Caco-2 (cell line): ENCODE results near the gene HDAC6. TPM values are rescaled to one million over a fixed set of nuclear protein-coding genes. Genes with fewer than 3 reads are reported as not detected.

Source experiments
- BruUV-seq: library from RNA; stranded (reverse); fragments of 400-500 nt; replicated peaks from 2 replicates; lab custom pipeline; 2021; lab: Mats Ljungman, UMichigan
- CTCF ChIA-PET: fragments of 300-600 bp; sonication (Branson Sonifier 250); formaldehyde crosslinking; loops from one replicate; lab custom pipeline; 2022; ENCODE audit warnings: antibody characterized with exemption; lab: Charles Lee
- POLR2A ChIA-PET: fragments of 300-600 bp; sonication (Branson Sonifier 250); formaldehyde crosslinking; loops from one replicate; lab custom pipeline; 2022; ENCODE audit warnings: antibody characterized with exemption; lab: Charles Lee
- DNase-seq, 2 experiments: peaks; one replicate each; pipeline versions ENCODE4 v3.0.0 to v3.0.0-alpha.2; 2020 to 2022
- H3K27me3 ChIP-seq: replicated peaks from 2 replicates; pipeline ENCODE4 v1.6.0; 2011; ENCODE audit warnings: low read length; ENCODE audit not compliant: control insufficient read depth, insufficient read depth
- H3K36me3 ChIP-seq: 2 replicates; pipeline ENCODE4 v1.5.1; 2011; ENCODE audit warnings: low read length; ENCODE audit not compliant: control insufficient read depth, insufficient read depth
- H3K4me1 ChIP-seq: fragments of 250-450 bp; sonication (Bioruptor Pico); 2 replicates; pipeline ENCODE4 v1.5.1; 2020; ENCODE audit warnings: mild to moderate bottlenecking
- H3K4me3 ChIP-seq: 2 replicates; pipeline ENCODE4 v1.5.1; 2011; ENCODE audit warnings: low read depth, mild to moderate bottlenecking, control low read depth, low read length
- H3K9me3 ChIP-seq: fragments of 250-450 bp; sonication (Bioruptor Pico); 2 replicates; pipeline ENCODE4 v1.5.1; 2020; ENCODE audit warnings: mild to moderate bottlenecking, moderate library complexity
- H3K27ac Mint-ChIP-seq: one replicate; pipeline ENCODE4 v1.8.0; 2022; ENCODE audit warnings: mixed read lengths; ENCODE audit not compliant: unreplicated experiment
- H3K27me3 Mint-ChIP-seq: one replicate; pipeline ENCODE4 v1.8.0; 2022; ENCODE audit warnings: mixed read lengths; ENCODE audit not compliant: insufficient read depth, unreplicated experiment
- H3K36me3 Mint-ChIP-seq: one replicate; pipeline ENCODE4 v1.8.0; 2022; ENCODE audit warnings: mild to moderate bottlenecking, mixed read lengths; ENCODE audit not compliant: insufficient read depth, unreplicated experiment
- H3K4me1 Mint-ChIP-seq: one replicate; pipeline ENCODE4 v1.8.0; 2022; ENCODE audit warnings: low read depth, mixed read lengths; ENCODE audit not compliant: unreplicated experiment
- H3K4me3 Mint-ChIP-seq: one replicate; pipeline ENCODE4 v1.8.0; 2022; ENCODE audit warnings: mild to moderate bottlenecking, moderate library complexity, mixed read lengths; ENCODE audit not compliant: unreplicated experiment
- H3K9me3 Mint-ChIP-seq: one replicate; pipeline ENCODE4 v1.8.0; 2022; ENCODE audit warnings: mixed read lengths; ENCODE audit not compliant: unreplicated experiment
- intact Hi-C: fragments of 100-400 bp; cut with micrococcal nuclease; formaldehyde crosslinking; loops from one replicate; pipeline ENCODE4 v1.10.0; 2022; ENCODE audit not compliant: unreplicated experiment
- total RNA-seq: library from RNA; stranded (reverse); gene quantifications from 2 replicates; pipeline ENCODE4 v1.2.3, GENCODE V29; 2022
- TF ChIP-seq, protein P1 (sequence below), 2 experiments: fragments of 200-600 bp in 1 of 2; IDR thresholded peaks; 1 replicate in 1 of 2; 2 replicates in 1 of 2; pipeline versions ENCODE4 v1.5.1 to v1.8.0; 2011 to 2022; ENCODE audit warnings: antibody characterized with exemption in 1 of 2, control low read depth in 1 of 2, inconsistent platforms in 1 of 2, low read depth in 1 of 2, low read length in 1 of 2, mild to moderate bottlenecking in 1 of 2, moderate library complexity in 1 of 2; ENCODE audit not compliant: insufficient read depth in 1 of 2, severe bottlenecking in 1 of 2, unreplicated experiment in 1 of 2

The HDAC6 gene
- total RNA-seq, 1 experiment from 2014 or later, result 110 TPM

DNA sequence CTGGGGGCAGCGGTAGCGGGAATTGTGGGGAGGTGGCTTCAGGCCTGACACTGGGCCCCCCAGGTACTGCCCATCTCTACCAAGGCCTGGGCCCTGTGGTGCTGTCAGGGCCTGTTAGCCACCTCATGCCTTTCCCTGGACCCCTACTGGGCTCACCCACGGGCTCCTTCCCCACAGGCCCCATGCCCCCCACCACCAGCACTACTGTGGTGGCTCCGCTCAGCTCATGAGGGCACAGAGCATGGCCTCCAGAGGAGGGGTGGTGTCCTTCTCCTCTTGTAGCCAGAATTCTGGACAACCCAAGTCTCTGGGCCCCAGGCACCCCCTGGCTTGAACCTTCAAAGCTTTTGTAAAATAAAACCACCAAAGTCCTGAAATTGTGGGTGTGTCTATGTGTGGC lies 7.9 kb upstream of the HDAC6 start:
- intact Hi-C loops, result no loop called here
- H3K27me3 ChIP-seq, result no peaks in the 10 kb centered on the region
- H3K36me3 ChIP-seq, result no peaks in the 10 kb centered on the region
- ChIA-PET CTCF (no interaction called here), POLR2A (no interaction called here)
- H3K27ac Mint-ChIP-seq, result peak overlapping the region; percentile 76
- H3K9me3 Mint-ChIP-seq, result no peaks in the 10 kb centered on the region
- peaks cover 12% of the 10 kb centered on the region for H3K4me1 Mint-ChIP-seq
- no peak for DNase-seq
- no peak overlapping the region for H3K4me3 Mint-ChIP-seq
- no peaks in the 10 kb centered on the region for H3K9me3 ChIP-seq
- H3K4me3 ChIP-seq, result no peak overlapping the region
- no TSS peak for BruUV-seq
- H3K27me3 Mint-ChIP-seq, result no peaks in the 10 kb centered on the region
- peaks cover 2% of the 10 kb centered on the region for H3K36me3 Mint-ChIP-seq
- H3K4me1 ChIP-seq, result peaks cover 18% of the 10 kb centered on the region
- TF ChIP-seq, protein P1, sequence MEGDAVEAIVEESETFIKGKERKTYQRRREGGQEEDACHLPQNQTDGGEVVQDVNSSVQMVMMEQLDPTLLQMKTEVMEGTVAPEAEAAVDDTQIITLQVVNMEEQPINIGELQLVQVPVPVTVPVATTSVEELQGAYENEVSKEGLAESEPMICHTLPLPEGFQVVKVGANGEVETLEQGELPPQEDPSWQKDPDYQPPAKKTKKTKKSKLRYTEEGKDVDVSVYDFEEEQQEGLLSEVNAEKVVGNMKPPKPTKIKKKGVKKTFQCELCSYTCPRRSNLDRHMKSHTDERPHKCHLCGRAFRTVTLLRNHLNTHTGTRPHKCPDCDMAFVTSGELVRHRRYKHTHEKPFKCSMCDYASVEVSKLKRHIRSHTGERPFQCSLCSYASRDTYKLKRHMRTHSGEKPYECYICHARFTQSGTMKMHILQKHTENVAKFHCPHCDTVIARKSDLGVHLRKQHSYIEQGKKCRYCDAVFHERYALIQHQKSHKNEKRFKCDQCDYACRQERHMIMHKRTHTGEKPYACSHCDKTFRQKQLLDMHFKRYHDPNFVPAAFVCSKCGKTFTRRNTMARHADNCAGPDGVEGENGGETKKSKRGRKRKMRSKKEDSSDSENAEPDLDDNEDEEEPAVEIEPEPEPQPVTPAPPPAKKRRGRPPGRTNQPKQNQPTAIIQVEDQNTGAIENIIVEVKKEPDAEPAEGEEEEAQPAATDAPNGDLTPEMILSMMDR (IDR thresholded peaks at IDR 0.05; ENCODE audit: insufficient read depth in 1 of 2, low read depth in 1 of 2, low read length in 1 of 2, severe bottlenecking in 1 of 2, unreplicated experiment in 1 of 2), result no peak

DNA sequence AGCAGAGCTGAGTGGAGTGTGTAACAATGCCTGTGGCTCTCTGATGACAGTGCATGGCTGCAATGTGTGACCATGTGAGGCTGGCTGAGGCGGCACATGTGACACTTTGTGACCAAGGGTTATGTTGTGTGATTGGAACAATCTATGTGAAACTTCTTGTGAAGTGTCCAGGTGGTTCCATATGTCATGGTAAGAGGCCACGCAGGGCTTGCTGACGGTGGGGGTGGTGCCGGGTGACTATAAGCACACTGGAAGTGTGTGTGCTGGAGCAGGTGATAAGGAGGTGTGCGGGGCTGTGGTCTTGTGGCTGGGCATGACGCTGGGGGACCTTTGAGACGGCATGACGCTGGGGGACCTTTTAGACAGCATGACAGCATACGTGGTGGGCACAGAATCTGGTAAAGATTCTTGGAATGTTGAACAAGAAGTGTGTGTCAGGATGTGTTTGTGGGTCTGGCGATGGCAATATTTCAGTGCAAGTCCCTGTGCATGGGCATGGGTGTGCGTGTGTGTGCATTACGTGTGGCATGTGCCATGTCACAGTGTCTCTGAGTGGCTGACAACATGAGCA lies 7.4 kb upstream of the HDAC6 start:
- no peaks in the 10 kb centered on the region for H3K9me3 ChIP-seq
- Mint-ChIP-seq H3K4me3 (peak overlapping the region; percentile 48), H3K27me3 (no peaks in the 10 kb centered on the region), H3K4me1 (peaks cover 11% of the 10 kb centered on the region), H3K36me3 (no peaks in the 10 kb centered on the region), H3K27ac (peak overlapping the region; percentile 76), H3K9me3 (no peaks in the 10 kb centered on the region)
- no peaks in the 10 kb centered on the region for H3K36me3 ChIP-seq
- POLR2A ChIA-PET, result no interaction called here
- intact Hi-C loops, result no loop called here
- BruUV-seq, result no TSS peak
- no peak overlapping the region for H3K4me3 ChIP-seq
- CTCF ChIA-PET, result no interaction called here
- H3K4me1 ChIP-seq, result peaks cover 18% of the 10 kb centered on the region
- no peaks in the 10 kb centered on the region for H3K27me3 ChIP-seq
- no peak for DNase-seq
- TF ChIP-seq, protein P1 (IDR thresholded peaks at IDR 0.05; ENCODE audit: insufficient read depth in 1 of 2, low read depth in 1 of 2, low read length in 1 of 2, severe bottlenecking in 1 of 2, unreplicated experiment in 1 of 2), result no peak

DNA sequence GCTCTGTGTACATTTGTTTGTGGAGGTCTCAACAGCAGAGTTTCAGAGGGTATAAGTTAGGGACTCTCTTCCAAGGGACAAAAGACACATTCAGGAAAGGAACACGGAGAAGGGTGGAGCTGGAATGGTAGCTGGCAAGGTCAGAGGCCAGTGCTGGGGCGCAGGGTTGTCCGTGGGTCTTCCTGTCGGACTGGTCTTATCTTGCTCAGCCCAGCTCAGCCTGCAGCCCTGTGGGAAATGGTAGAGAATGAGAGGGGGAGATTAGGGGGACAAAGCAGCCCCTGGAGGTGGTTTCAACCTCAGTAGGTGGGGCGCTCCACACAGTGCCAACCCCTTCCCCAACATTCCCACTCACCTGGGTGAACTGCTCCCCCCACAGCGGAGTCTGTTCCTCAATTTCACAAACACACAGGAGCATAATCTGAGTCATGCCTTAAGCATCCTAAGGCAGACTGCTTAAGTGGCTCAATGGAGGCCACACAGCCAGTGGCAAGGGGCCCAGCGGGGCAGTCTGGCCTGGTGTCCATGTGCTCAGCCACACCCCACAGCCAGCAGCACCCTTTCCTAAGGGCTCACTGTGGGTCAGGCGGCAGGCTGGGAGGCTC lies 6.9 kb upstream of the HDAC6 start:
- no peaks in the 10 kb centered on the region for H3K36me3 ChIP-seq
- no peaks in the 10 kb centered on the region for H3K27me3 Mint-ChIP-seq
- peaks cover 11% of the 10 kb centered on the region for H3K4me1 Mint-ChIP-seq
- H3K4me3 ChIP-seq, result no peak overlapping the region
- no peaks in the 10 kb centered on the region for H3K27me3 ChIP-seq
- CTCF ChIA-PET, result no interaction called here
- no TSS peak for BruUV-seq
- TF ChIP-seq, protein P1 (IDR thresholded peaks at IDR 0.05; ENCODE audit: insufficient read depth in 1 of 2, low read depth in 1 of 2, low read length in 1 of 2, severe bottlenecking in 1 of 2, unreplicated experiment in 1 of 2), result no peak
- POLR2A ChIA-PET, result no interaction called here
- H3K9me3 ChIP-seq, result no peaks in the 10 kb centered on the region
- H3K36me3 Mint-ChIP-seq, result no peaks in the 10 kb centered on the region
- intact Hi-C loops, result no loop called here
- peaks cover 18% of the 10 kb centered on the region for H3K4me1 ChIP-seq
- H3K9me3 Mint-ChIP-seq, result no peaks in the 10 kb centered on the region
- H3K27ac Mint-ChIP-seq, result peak overlapping the region; percentile 76
- peak; percentile 49 to 60 for DNase-seq
- peak overlapping the region; percentile 48 for H3K4me3 Mint-ChIP-seq
